Suprapubic skin (tissue), 4 donors: ENCODE results near the gene AGO1.

Experiments
- EP300 ChIP-seq: sonication (generic); formaldehyde crosslinking; IDR thresholded peaks from one replicate; pipeline ENCODE4 v1.6.1; 2017; ENCODE audit warnings: antibody characterized with exemption
- POLR2A ChIP-seq, 2 donors: fragments of 450-650 bp; IDR thresholded peaks; one replicate each; pipeline ENCODE4 v1.6.1; 2017; ENCODE audit warnings: antibody characterized with exemption in 2 of 2, mild to moderate bottlenecking in 2 of 2, moderate library complexity in 2 of 2
- POLR2AphosphoS5 ChIP-seq, 3 donors: sonication (generic); formaldehyde crosslinking; IDR thresholded peaks; one replicate each; pipeline ENCODE4 v1.6.1; 2017; ENCODE audit warnings: antibody characterized with exemption in 3 of 3
- TF ChIP-seq, protein P1 (sequence below), 2 donors: fragments of 200-600 bp in 1 of 2; fragments of 450-650 bp in 1 of 2; sonication (generic) in 1 of 2; IDR thresholded peaks; one replicate each; pipeline ENCODE4 v1.5.1; 2016 to 2019; ENCODE audit warnings: antibody characterized with exemption in 2 of 2, mild to moderate bottlenecking in 1 of 2, moderate library complexity in 1 of 2

DNA sequence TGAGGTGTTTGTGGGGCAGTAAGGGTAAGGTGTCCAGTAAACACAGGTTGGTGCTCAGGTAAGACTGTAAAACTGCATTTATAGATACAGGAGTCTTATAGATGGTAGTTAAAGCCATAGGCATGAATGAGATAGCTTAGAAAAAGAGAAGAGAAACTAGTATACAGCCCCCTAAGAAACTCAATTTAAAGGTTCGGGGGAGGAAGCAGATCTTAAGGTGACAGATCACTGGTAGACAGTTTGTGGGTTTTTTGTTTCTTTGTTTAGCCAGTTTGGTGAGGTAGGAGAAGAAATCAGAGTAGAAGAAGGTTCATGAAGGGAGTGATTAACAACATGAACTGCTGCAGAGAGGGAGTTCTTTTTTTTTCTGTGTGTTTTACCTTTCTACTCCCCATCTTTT, 41.8 kb downstream of the AGO1 start:
- TF ChIP-seq, protein P1, sequence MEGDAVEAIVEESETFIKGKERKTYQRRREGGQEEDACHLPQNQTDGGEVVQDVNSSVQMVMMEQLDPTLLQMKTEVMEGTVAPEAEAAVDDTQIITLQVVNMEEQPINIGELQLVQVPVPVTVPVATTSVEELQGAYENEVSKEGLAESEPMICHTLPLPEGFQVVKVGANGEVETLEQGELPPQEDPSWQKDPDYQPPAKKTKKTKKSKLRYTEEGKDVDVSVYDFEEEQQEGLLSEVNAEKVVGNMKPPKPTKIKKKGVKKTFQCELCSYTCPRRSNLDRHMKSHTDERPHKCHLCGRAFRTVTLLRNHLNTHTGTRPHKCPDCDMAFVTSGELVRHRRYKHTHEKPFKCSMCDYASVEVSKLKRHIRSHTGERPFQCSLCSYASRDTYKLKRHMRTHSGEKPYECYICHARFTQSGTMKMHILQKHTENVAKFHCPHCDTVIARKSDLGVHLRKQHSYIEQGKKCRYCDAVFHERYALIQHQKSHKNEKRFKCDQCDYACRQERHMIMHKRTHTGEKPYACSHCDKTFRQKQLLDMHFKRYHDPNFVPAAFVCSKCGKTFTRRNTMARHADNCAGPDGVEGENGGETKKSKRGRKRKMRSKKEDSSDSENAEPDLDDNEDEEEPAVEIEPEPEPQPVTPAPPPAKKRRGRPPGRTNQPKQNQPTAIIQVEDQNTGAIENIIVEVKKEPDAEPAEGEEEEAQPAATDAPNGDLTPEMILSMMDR (IDR thresholded peaks at IDR 0.05), result no peak
- no peak for TF ChIP-seq POLR2AphosphoS5 (IDR thresholded peaks at IDR 0.05)
- no peak for TF ChIP-seq POLR2A (IDR thresholded peaks at IDR 0.05)
- TF ChIP-seq EP300, result no peak
